NCI-H226 (cell line): ENCODE data around the gene MATN4.

Experiments used
- DNase-seq: peaks from one replicate; pipeline ENCODE4 v3.0.0-alpha.2; 2015

The MATN4 gene

DNA sequence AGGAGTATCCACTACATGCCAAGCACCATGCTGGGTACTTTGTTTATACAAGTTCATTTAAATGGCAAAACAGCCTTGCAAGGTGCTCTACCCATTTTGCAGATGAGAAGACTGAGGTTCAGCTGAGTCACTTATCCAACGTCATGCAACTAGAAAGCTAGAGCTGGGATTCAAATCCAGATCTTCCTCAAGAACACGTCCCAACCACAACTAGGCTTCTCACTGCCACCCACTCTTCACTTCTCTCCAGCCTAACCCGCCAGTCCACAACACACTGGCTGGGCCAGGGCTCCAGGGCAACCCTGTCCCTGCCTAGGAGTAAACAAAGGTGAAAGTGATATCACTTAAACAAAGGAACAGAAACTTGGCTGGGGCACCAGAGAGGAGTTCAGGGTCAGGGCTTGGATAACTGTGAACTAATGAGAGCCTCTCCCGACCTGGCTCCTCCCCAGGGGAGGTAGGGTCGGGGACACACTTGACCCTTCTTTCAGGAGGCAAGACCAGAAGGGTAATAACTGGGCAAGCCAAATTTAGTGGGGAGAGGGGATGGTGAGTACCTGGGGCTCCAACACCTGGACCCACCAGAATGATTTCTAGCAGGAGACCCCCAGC, 32.2 kb upstream of the MATN4 start:
- peak; percentile 1 for DNase-seq

DNA sequence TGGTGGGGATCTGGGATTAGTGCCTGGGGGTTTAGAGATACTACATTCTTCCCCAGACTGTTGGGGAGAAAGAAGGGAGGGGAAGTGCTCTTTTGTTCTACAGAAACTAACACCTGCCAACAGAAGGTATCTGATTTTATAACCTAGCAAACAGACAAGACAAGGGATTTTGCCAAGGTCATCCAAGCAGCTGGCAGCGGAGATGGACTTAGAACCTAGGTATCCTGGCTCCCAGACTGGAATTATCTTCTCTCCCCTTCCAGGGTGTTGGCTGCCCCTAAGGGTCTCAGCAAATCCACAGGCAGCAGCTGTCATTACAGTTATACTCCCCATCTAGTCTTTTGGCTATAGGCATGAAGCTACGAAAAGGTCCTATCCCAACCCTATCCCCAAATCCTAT, 31.7 kb upstream of the MATN4 start:
- DNase-seq: peak; percentile 0

DNA sequence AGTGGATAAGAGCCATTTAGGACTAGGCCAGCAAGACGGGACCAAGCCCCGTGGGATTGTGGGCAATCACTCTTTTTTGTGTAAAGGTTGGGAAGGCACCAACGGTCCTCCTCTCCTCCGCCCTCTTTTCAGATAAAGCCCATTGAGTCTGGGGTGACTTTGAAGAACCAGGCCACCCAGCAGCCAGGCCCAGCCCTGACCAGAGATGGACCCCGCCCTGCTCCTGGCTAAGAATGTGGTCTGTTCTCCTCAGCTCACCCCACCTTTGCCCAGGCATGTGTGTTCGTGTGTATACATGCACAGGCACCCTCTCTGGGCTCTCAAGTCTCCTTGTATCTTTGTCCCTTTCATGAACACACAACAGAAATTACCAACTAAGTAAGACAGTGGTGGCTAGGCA, 31.0 kb upstream of the MATN4 start:
- DNase-seq: peak; percentile 1

DNA sequence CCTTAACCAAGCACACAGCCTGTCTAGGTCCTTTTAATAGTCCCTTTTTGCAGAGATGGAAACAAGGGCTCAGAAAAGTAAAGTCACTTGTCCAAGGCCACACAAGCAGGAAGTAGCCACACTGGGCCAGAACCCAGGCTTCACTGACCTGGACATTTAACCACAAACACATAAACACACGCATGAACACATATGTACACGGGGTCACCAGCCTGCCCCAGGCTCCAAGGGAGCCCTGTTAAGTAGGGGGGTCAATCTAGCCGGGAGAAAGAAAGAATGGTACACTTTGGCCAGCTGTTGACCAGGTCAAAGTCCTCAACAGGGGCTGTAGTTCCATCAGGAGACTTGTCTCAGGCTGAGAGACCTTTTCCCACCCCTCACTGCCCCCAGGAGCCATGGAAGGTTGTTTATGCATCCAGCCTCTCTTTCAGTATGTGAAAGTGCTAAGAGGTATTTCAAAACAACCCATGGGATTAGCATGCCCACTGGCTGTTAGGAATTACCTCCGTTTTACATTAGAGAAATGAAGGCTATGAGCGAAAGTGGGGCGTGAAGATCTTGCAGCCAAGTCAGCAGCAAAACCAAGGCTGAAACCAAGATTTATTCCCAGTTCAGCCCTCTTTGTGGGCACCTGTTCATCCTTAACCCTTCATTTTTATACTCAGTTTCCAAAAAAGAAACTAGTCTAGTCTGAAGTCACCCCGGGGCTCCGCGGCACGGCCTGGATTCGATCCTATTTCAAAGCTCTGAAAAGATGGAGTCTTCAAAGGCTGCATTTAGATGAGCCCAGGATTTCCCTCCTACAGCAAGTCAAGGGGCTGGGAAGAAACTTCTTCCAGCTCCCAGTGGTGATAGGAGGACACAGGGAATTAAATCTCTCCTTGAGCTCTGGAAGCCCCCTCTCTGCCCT, 30.3 kb upstream of the MATN4 start:
- DNase-seq: peak; percentile 34

DNA sequence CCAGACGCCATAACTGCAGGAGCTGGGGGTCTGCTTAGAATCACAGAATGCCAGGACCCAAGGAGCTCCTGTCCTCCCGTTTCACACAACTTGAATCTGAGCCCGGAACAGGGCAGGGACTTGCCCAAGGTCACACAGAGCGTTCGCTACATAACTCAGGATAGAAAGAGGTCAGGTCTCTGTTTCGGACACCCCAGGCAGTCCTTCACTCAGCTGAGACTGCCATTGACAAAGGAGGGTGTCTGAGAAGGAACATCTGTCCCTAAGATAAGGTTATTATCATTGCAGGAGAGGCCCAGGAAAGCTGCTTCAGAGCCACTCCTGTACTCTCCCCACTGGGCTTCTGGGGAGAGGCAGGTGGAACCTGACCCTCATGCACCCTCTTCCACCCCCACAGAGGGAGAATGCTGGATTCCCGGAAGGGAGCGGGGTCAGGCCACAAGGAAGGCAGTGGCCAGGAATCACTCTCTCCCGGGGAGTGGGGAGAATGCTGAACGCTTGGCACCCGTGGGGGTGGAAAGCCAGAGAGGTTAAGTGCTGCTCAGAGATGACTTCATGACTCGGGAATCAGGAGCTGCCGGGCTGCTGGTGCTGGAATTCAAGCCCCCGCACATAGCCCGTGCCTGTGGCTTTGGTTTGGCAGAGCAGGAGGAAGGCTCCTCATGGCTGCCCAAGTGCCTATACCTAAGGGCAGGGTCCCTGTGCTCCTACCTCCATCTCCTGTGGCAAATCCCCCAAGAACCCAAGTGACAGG, 29.4 kb upstream of the MATN4 start:
- peak; percentile 98 for DNase-seq

DNA sequence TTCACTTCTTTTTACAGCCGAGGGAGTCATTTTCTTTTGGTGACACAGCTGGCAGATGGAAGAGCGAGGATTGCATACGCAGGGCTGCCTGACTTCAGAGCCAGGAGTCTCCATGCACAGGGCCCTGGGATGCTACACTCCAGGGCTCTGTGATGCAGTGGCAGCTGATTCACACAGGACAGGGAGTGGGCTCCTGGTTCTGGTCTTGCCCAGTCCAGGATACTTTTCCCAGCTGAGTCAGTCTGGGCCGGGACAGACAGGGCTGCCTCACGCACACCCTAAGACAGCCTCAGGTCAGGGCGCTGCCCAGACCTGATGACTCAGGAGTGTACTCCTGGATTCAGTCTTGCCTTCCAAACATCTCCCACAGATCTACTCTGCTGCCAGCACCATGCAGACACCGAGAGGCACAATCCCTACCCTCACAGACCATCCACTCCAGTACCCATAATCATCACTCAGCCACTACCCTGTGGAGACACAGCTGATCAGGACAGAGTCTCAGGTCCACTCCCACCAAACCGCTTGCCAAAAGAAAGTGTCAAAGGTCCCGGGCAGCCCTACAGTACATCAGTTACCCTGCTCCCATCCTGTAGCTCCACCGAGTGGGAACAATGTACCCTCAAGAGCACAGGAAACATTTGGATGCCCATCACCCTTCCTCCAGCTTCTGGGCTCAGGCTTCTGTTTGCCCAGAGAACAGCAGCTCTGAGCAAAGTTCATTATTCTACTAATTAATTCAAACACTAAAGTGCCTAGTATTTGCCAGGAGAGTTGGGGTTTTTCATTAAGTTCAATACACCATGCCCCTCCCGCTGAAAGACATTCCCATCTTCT, 28.6 kb upstream of the MATN4 start:
- peak; percentile 98 for DNase-seq

DNA sequence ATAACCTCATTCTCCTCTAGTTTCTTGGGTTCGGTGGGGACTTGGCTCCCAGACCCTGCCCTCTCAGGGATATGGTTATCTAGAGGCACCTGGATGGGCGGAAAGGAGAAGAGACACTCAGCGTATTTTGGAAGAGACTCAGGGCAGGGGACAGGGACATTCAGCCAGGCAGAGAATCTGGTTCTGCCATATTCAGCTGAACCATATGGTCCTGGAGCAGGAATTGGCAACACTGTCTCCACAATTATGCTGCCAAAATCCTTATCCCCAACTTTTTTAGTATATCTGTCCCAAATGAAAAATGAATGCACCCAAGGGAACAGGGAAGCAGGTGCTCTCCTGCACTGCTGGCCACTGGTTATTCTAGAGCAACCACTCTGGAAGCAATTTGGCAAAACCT, 22.4 kb upstream of the MATN4 start:
- DNase-seq: no peak

DNA sequence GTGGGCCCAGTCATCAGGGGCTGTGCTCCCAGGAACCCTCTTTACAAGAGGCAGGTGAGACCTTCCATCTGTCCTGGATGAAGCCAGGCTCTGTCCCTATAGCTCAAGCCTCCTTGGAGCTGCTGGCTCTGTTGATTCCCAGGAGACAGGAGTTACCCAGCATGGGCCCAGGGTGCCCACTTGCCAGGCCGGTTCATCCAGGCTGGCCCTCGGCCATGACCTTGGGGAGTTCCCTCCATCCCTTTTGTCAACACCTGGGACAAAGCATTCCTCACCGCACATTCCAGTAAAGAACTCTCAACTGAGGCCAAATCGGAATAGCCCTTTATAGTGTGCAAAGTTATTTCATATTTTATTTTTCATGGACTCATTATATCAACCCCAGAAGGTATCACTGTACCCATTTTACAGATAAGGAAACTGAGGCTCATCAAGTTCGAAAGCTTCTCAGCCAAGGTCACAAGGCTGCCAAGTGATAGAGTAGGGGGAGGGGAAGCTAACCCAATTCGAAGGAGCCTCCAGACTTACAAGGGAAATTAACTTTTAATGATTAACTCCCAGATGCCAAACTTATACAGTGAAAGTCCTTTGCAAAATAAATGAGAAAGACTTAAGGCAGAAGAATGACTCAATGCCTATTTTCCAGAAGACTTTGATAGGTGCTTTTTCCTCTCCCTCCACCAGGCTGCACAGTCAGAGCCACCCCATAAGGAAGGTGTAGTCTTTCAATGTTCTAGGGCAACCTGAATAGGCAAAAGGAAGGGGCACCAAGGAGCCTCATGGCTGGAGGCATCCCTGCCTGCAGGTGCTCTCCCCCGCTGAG, 21.6 kb upstream of the MATN4 start:
- no peak for DNase-seq

DNA sequence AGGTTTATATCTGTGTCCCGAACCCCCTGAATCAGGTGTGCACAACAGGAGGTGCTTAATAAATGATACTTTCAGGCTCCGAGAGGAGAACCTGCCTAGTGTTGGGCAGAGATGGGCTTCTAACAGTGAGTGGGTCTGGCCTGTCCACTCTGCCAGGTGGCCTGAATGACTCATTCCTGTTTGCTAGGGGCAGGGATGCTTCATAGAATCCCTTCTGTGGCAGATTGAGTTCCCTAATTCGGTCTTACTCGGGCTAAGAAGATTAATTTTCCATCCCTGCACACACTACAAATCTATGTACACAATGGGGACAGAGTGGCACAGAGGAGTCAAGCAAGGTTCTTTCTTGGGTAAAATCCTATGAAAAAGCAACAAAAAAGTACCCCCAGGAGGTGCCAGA, 20.4 kb upstream of the MATN4 start:
- DNase-seq: no peak

DNA sequence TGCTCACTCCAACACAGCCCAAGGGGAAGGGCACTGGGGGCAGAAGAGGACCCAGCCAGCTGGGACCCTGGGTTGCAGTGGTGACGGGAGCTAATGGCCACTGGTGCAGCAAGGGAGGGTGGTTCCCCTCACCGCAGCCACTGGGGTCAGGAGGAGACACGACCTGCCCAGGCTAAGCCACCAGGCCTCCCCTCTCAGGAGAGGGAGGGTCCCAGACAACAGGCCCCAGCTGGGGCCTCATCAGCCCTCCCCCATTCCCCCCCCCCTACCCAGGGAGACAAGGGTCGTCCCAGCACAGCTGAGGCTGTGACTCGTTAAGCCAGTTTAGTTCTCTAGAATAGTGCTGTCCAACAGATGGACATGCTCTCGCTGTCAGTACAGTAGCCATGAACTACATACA, 17.3 kb upstream of the MATN4 start:
- peak; percentile 0 for DNase-seq

DNA sequence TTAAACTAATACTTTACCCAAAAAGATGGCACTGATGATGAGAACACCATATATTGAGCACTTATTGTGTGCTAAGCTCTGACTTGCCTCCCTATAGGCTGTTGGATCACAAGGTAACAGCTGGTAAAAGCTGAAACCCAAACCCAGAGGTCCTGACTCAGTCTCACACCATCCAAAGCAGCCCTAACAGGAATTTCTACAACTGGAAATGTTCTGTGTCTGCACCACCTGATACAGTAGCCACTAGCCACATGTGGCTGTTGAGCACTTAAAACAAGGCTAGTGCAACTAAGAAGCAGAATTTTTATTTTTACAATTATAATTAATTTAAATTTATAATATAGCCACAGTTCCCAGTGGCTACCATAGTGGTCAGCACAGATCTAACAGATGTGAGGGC, 15.6 kb upstream of the MATN4 start:
- no peak for DNase-seq

DNA sequence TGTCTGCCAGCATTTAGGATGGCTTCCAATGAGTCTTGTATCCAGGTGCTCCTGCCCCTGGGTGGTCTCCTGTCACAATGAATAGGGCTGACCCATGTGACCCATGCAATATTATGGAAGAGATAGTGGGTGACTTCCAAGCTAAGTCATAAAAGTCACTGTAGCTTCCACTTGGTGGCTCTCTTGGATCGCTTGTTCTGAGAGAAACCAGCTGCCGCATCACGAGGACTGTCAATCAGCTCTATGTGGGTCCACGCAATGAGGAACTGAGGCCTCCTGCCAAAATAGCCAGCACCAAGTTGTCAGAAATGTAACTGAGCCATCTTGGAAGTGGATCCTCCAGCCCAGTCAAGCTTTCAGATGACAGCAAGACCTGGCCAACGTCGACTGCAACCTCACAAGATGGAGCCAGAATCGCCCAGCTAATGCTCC, 14.9 kb upstream of the MATN4 start:
- DNase-seq: no peak

DNA sequence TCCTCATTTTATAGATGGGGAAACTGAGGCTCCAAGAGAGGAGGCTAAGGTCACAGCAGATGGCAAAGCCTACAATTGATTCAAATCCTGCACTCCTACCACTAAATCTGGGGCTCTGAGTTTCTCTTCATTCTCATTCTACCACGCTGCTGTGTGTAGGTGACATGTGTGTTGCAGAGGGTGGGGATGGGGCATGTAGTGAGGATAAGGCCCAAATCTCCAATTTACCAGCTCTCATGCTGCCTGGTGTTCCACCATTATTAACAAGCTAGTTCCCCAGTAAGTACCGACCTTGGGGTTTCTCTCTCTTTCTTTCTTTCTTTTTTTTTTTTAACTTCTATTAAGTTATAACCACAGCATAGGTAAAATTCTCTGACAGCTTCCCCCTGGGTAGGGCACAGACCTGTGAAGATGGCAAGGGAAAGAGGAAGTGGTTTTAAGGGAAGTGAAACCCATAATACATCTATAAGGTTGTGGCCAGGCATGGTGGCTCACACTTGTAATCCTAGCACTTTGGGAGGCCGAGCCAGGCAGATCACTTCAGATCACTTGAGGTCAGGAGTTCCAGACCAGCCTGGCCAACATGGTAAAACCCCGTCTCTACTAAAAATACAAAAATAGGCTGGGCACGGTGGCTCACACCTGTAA, 13.0 kb upstream of the MATN4 start:
- no peak for DNase-seq

DNA sequence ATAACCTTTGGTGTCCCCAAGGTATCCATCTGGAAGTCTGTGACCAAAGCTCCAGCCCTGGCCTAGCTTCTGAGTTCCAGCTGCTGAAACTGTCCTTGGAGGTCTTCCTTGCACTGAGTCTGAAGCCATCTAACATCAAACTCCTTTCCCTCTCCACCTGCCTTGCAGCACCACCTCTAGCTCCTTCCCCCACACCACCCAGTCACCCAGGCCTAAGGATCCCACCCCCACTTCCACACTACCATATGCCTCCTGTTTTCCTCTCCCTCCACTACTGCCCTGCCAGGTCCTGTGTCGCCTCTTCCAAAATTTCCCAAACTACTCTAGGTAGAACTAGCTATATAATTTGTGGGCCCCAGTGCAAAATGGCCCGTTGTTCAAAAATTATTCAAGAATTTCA, 10.8 kb upstream of the MATN4 start:
- DNase-seq: no peak

DNA sequence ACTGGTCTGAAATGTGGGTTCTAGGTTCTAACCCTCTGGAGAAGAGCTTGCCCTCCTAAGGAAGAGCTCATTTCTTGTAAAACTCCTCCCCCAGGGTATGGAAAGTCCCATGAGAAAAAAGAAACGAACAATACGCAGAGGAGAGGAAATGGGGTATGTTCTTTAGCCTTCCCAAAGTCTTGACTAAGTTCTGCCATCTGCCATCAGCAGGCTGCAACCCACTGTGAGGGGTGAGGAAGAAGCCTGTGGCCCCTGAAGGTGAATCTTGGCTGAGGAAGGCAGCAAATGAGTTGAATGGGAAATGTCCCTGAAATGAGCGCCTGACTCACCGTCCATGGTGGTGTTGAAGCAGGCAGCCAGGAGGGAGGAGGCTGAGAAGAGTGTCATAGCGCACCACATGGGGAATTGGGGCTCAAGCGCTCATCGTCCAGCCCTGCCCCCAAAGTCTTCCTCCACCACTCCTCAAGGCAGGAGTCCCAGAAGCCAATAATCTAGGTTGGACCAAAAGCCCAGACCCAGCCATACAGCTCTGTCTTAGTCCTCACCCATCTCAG, 10.4 kb upstream of the MATN4 start:
- no peak for DNase-seq

DNA sequence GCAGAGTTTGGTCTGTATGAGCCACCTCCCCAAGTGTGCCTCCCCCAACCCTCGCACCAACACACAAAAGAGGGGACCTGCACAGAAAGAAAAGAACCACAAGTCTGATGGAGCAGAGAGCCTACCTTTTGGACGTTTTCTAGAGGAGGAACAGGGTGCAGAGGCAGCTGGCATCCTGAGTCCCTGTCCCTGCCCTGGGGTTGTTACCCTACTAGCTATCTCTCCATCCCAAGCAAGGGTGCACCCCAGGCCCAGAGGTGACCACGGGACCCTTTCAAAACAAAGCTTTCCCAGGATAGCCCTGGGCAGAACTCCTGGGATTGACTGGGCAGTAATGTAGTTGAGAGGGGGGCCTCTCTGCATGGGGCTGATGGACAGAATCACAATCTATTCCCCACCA, 9.7 kb upstream of the MATN4 start:
- no peak for DNase-seq

DNA sequence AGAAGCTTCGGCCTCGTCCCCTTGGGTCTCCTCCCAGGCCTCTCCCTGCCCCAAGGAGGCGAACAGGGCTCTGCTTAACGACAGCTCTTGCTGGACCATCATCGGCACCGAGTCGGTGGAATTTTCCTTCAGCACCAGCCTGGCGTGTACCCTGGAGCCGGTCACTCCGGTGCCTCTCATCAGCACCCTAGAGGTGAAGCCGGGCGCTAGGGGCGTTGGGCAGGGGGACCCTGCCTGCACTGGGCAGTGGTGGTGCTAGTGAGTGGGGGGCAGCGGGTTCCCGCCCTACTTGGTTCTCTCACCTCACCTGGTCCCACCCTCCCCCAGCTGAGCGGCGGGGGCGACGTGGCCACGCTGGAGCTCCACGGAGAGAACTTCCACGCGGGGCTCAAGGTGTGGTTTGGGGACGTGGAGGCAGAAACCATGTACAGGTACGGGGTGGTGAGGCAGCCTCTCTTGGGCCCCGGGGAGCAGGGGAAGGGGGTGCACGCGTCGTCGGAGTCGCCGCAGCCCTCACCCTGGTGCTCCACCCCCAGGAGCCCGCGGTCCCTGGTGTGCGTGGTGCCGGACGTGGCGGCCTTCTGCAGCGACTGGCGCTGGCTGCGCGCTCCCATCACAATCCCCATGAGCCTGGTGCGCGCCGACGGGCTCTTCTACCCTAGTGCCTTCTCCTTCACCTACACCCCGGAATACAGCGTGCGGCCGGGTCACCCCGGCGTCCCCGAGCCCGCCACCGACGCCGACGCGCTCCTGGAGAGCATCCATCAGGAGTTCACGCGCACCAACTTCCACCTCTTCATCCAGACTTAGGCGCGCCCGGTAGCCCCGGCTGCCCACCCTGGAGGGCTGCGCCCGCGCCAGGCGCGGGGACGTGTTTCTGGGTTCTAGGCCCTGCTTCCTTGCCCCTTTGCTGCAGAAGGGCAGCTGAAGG, 8.3 kb upstream of the MATN4 start:
- no peak for DNase-seq

DNA sequence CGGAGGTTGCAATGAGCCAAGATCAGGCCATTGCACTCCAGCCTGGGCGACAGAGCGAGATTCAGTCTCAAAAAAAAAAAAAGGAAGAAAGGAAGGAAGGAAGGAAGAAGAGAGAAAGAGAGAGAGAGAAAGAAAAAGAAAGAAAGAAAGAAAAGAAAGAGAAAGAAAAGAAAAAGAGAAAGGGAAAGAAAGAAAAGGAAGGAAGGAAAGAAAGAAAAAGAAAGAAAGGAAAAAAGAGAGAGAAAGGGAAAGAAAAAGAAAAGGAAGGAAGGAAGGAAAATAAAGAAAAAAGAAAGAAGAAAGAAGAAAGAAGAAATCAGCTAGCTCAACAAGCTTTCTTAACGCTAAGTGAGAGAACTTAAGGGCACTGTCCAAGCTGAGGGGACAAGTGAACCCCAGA, 7.6 kb upstream of the MATN4 start:
- DNase-seq: no peak

DNA sequence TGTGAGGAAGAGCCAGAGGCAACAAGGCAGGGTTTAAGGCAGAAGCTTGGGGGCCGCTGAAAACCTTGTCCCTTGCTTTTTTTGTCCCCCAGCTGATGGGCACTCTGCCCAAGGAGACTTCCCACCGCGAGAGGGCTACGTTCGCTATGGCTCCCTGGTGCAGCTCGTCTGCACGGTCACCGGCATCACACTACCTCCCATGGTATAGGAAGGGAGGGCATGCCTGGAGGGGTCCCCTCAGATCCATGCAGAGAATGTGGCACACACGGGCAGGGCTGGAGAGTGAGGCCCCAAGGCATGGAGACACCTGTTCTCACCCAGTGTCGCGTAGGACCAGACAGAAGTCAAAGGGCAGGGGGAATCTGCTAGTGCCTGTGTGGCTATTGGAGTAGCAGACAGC, 5.8 kb upstream of the MATN4 start:
- no peak for DNase-seq
